ENCODE data around the gene PARVA. TPM values are rescaled to one million over a fixed set of nuclear protein-coding genes. Genes with fewer than 3 reads are reported as not detected.

The PARVA gene
- total and polyA plus RNA-seq, 9 of the 15 experiments (the other 6 are each of a cell fraction or from before 2014, with no cell fraction given), result 0.11 TPM; not detected in 8

DNA sequence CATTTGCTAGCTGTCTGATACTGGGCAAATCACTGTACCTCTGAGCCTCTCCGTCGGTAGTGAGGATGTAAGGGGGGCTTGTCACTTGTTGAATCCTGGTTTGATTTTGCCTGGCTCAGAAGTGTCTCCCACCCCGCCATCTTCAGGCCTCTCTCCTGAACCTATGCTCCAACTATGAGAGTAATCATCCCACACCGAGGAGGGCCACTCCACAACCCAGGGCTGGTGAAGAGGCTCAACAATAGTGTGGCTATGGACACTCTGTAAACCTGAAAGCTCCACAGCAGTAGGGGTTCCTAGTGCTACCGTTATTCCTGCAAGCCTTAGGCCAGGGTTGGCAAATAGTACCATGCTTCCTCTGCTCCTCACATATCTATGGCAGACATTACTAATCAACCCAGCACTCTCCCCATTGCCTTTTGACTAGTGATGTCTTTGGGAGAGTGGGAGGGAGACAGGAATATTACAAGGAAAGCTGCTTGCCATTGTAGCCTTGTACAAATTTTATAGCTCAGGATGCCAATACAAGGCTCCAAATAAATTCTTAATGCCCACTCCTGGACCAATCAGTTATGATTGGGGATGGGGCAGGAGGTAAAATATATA is 162.8 kb downstream of the PARVA start (continued):
- TF ChIP-seq, protein P1, sequence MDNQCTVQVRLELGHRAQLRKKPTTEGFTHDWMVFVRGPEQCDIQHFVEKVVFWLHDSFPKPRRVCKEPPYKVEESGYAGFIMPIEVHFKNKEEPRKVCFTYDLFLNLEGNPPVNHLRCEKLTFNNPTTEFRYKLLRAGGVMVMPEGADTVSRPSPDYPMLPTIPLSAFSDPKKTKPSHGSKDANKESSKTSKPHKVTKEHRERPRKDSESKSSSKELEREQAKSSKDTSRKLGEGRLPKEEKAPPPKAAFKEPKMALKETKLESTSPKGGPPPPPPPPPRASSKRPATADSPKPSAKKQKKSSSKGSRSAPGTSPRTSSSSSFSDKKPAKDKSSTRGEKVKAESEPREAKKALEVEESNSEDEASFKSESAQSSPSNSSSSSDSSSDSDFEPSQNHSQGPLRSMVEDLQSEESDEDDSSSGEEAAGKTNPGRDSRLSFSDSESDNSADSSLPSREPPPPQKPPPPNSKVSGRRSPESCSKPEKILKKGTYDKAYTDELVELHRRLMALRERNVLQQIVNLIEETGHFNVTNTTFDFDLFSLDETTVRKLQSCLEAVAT (IDR thresholded peaks at IDR 0.05), result peak in 1 of 2 experiments; percentile 99; a peak in 2 of 4 replicates
- TF ChIP-seq, protein P2, sequence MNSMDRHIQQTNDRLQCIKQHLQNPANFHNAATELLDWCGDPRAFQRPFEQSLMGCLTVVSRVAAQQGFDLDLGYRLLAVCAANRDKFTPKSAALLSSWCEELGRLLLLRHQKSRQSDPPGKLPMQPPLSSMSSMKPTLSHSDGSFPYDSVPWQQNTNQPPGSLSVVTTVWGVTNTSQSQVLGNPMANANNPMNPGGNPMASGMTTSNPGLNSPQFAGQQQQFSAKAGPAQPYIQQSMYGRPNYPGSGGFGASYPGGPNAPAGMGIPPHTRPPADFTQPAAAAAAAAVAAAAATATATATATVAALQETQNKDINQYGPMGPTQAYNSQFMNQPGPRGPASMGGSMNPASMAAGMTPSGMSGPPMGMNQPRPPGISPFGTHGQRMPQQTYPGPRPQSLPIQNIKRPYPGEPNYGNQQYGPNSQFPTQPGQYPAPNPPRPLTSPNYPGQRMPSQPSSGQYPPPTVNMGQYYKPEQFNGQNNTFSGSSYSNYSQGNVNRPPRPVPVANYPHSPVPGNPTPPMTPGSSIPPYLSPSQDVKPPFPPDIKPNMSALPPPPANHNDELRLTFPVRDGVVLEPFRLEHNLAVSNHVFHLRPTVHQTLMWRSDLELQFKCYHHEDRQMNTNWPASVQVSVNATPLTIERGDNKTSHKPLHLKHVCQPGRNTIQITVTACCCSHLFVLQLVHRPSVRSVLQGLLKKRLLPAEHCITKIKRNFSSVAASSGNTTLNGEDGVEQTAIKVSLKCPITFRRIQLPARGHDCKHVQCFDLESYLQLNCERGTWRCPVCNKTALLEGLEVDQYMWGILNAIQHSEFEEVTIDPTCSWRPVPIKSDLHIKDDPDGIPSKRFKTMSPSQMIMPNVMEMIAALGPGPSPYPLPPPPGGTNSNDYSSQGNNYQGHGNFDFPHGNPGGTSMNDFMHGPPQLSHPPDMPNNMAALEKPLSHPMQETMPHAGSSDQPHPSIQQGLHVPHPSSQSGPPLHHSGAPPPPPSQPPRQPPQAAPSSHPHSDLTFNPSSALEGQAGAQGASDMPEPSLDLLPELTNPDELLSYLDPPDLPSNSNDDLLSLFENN (IDR thresholded peaks at IDR 0.05; ENCODE audit: low read depth in 2 of 2, low read length in 2 of 2), result peak in 1 of 2 experiments; percentile 87; a peak in 2 of 4 replicates
- no peak for TF ChIP-seq LEF1 (IDR thresholded peaks at IDR 0.05)
- TF ChIP-seq ZNF347 (CRISPR knock-in tag; IDR thresholded peaks at IDR 0.05; ENCODE audit: low read depth), result no peak
- TF ChIP-seq GTF2A2 (tag; IDR thresholded peaks at IDR 0.05), result no peak
- TF ChIP-seq, protein P3, sequence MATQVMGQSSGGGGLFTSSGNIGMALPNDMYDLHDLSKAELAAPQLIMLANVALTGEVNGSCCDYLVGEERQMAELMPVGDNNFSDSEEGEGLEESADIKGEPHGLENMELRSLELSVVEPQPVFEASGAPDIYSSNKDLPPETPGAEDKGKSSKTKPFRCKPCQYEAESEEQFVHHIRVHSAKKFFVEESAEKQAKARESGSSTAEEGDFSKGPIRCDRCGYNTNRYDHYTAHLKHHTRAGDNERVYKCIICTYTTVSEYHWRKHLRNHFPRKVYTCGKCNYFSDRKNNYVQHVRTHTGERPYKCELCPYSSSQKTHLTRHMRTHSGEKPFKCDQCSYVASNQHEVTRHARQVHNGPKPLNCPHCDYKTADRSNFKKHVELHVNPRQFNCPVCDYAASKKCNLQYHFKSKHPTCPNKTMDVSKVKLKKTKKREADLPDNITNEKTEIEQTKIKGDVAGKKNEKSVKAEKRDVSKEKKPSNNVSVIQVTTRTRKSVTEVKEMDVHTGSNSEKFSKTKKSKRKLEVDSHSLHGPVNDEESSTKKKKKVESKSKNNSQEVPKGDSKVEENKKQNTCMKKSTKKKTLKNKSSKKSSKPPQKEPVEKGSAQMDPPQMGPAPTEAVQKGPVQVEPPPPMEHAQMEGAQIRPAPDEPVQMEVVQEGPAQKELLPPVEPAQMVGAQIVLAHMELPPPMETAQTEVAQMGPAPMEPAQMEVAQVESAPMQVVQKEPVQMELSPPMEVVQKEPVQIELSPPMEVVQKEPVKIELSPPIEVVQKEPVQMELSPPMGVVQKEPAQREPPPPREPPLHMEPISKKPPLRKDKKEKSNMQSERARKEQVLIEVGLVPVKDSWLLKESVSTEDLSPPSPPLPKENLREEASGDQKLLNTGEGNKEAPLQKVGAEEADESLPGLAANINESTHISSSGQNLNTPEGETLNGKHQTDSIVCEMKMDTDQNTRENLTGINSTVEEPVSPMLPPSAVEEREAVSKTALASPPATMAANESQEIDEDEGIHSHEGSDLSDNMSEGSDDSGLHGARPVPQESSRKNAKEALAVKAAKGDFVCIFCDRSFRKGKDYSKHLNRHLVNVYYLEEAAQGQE (IDR thresholded peaks at IDR 0.05; ENCODE audit: borderline replicate concordance), result peak; percentile 74
- TF ChIP-seq, protein P3 (CRISPR knock-in tag; IDR thresholded peaks at IDR 0.05; ENCODE audit: low read depth), result no peak
- no peak for TF ChIP-seq MTA3 (IDR thresholded peaks at IDR 0.05; ENCODE audit: borderline replicate concordance)
- no peak for TF ChIP-seq CXXC5 (CRISPR knock-in tag; IDR thresholded peaks at IDR 0.05)
- no peak for TF ChIP-seq CHD4 (IDR thresholded peaks at IDR 0.05; ENCODE audit: insufficient read depth, insufficient replicate concordance, low read depth, low read length, poor library complexity, severe bottlenecking)
- no peak for TF ChIP-seq MXI1 (IDR thresholded peaks at IDR 0.05; ENCODE audit: low read depth, low read length)
- TF ChIP-seq JUNB (CRISPR knock-in tag; conservative IDR thresholded peaks at IDR 0.05), result no peak

Measured in K562 (cell line).